ENCODE results near the gene EREG.
A peak's percentile ranks its signal among the peaks of the same experiment; 100 is the strongest.
"Not testable (repeated sequence)": the region's sequence is repeated elsewhere in the genome, so short reads cannot be mapped to it uniquely, and the experiment has no call there.

The EREG gene

GRCh38 chr4:74394476-74395136, 29.7 kb downstream of the EREG start:
- H3K4me3 ChIP-seq (ENCODE audit: low read length): no peak overlapping the region
- TF ChIP-seq CTCF (conservative IDR thresholded peaks at IDR 0.05; ENCODE audit: low read length): no peak
- DNase-seq (ENCODE audit: low read depth): no peak

GRCh38 chr4:74395633-74396032, 30.7 kb downstream of the EREG start:
- DNase-seq (ENCODE audit: low read depth): no peak
- TF ChIP-seq CTCF (conservative IDR thresholded peaks at IDR 0.05; ENCODE audit: low read length): no peak

GRCh38 chr4:74397748-74398426, 32.9 kb downstream of the EREG start:
- no peak for DNase-seq (ENCODE audit: low read depth)
- TF ChIP-seq CTCF (conservative IDR thresholded peaks at IDR 0.05; ENCODE audit: low read length): no peak
- H3K4me3 ChIP-seq (ENCODE audit: low read length): peak overlapping the region; percentile 20

More at GRCh38 chr4:74395633-74396032, 30.7 kb downstream of the EREG start:
- H3K4me3 ChIP-seq (ENCODE audit: low read length): no peak overlapping the region

GRCh38 chr4:74398894-74399589, 34.1 kb downstream of the EREG start:
- not testable (repeated sequence) for DNase-seq (ENCODE audit: low read depth); H3K4me3 ChIP-seq (ENCODE audit: low read length)

- no peak for TF ChIP-seq CTCF (conservative IDR thresholded peaks at IDR 0.05; ENCODE audit: low read length)
- H3K4me3 ChIP-seq (ENCODE audit: low read length): no peak overlapping the region
- DNase-seq (ENCODE audit: low read depth): no peak
Measured at GRCh38 chr4:74400395-74400794, 35.5 kb downstream of the EREG start.

GRCh38 chr4:74402692-74403456, 37.9 kb downstream of the EREG start:
- no peak for TF ChIP-seq CTCF (conservative IDR thresholded peaks at IDR 0.05; ENCODE audit: low read length)
- DNase-seq (ENCODE audit: low read depth): no peak
- no peak overlapping the region for H3K4me3 ChIP-seq (ENCODE audit: low read length)

GRCh38 chr4:74407891-74408290, 42.9 kb downstream of the EREG start:
- no peak for DNase-seq (ENCODE audit: low read depth)
- no peak overlapping the region for H3K4me3 ChIP-seq (ENCODE audit: low read length)
- no peak for TF ChIP-seq CTCF (conservative IDR thresholded peaks at IDR 0.05; ENCODE audit: low read length)
